IMR-90 (cell line): Measurements from ENCODE around the gene EHBP1L1. TPM values are rescaled to one million over a fixed set of nuclear protein-coding genes. Genes with fewer than 3 reads are reported as not detected.

Experiments
- ATAC-seq: fragments of 200-7000 bp; cut with Tn5 transposase; 2 replicates; pipeline ENCODE4 v1.9.1; 2020; ENCODE audit warnings: low read depth, mild to moderate bottlenecking, moderate library complexity
- BruUV-seq: library from RNA; stranded (reverse); fragments of 400-500 nt; replicated peaks from 2 replicates; lab custom pipeline; 2021; lab: Mats Ljungman, UMichigan
- CTCF ChIA-PET: fragments of 300-600 bp; formaldehyde crosslinking; extraction: SDS; loops from one replicate; lab custom pipeline; 2021; ENCODE audit warnings: antibody characterized with exemption; lab: Yijun Ruan, JAX
- POLR2A ChIA-PET: fragments of 300-600 bp; sonication (Branson Sonifier 250); formaldehyde crosslinking; loops from one replicate; lab custom pipeline; 2022; ENCODE audit warnings: antibody characterized with exemption; ENCODE audit not compliant: unreplicated experiment; lab: Charles Lee
- DNase-seq: peaks from one replicate; pipeline ENCODE4 v3.0.0; 2013
- H2AFZ ChIP-seq: replicated peaks from 2 replicates; pipeline ENCODE3; 2013; ENCODE audit warnings: low read length, mild to moderate bottlenecking; ENCODE audit not compliant: poor library complexity
- H2AK5ac ChIP-seq: 2 replicates; pipeline ENCODE4 v1.6.1; 2013; ENCODE audit warnings: low read depth, low read length, inconsistent platforms
- H2AK9ac ChIP-seq: replicated peaks from 2 replicates; pipeline ENCODE3; 2013; ENCODE audit warnings: mild to moderate bottlenecking, low read depth, low read length, moderate library complexity; ENCODE audit not compliant: poor library complexity
- H2BK120ac ChIP-seq: 2 replicates; pipeline ENCODE4 v1.6.1; 2013; ENCODE audit warnings: low read depth, low read length, inconsistent platforms
- H2BK15ac ChIP-seq: 3 replicates; pipeline ENCODE4 v1.6.1; 2013; ENCODE audit warnings: low read depth, low read length, inconsistent platforms
- H2BK20ac ChIP-seq: 2 replicates; pipeline ENCODE4 v1.6.1; 2013; ENCODE audit warnings: low read depth, mild to moderate bottlenecking, inconsistent platforms, low read length, moderate library complexity
- H2BK5ac ChIP-seq: 2 replicates; pipeline ENCODE4 v1.6.1; 2013; ENCODE audit warnings: mild to moderate bottlenecking, low read depth, low read length, inconsistent platforms; ENCODE audit not compliant: poor library complexity, severe bottlenecking
- H3K14ac ChIP-seq: replicated peaks from 2 replicates; pipeline ENCODE4 v1.6.1; 2013; ENCODE audit warnings: low read depth, low read length, inconsistent platforms
- H3K18ac ChIP-seq: 2 replicates; pipeline ENCODE4 v1.6.1; 2013; ENCODE audit warnings: low read depth, low read length, control low read depth
- H3K23ac ChIP-seq: 2 replicates; pipeline ENCODE4 v1.6.1; 2013; ENCODE audit warnings: low read depth, low read length, inconsistent platforms
- H3K27ac ChIP-seq: 2 replicates; pipeline ENCODE4 v1.5.1; 2013; ENCODE audit warnings: mild to moderate bottlenecking, control low read depth, low read length; ENCODE audit not compliant: insufficient read depth
- H3K27me3 ChIP-seq: 2 replicates; pipeline ENCODE4 v1.6.1; 2013; ENCODE audit warnings: low read length; ENCODE audit not compliant: control insufficient read depth, insufficient read depth
- H3K36me3 ChIP-seq: 2 replicates; pipeline ENCODE4 v1.6.1; 2013; ENCODE audit warnings: low read length, mixed read lengths; ENCODE audit not compliant: control insufficient read depth, insufficient read depth
- H3K4ac ChIP-seq: 2 replicates; pipeline ENCODE4 v1.6.1; 2013; ENCODE audit warnings: low read depth, low read length, inconsistent platforms
- H3K4me1 ChIP-seq: 2 replicates; pipeline ENCODE4 v1.6.1; 2013; ENCODE audit warnings: low read length, mixed read lengths; ENCODE audit not compliant: control insufficient read depth, insufficient read depth
- H3K4me2 ChIP-seq: 2 replicates; pipeline ENCODE4 v1.6.1; 2013; ENCODE audit warnings: low read depth, mild to moderate bottlenecking, control low read depth, low read length, moderate library complexity
- H3K4me3 ChIP-seq: 2 replicates; pipeline ENCODE4 v1.5.1; 2013; ENCODE audit warnings: low read depth, mild to moderate bottlenecking, control low read depth, low read length, moderate library complexity; ENCODE audit not compliant: insufficient read depth
- H3K56ac ChIP-seq: 2 replicates; pipeline ENCODE4 v1.6.1; 2013; ENCODE audit warnings: low read length, inconsistent platforms; ENCODE audit not compliant: insufficient read depth; ENCODE audit errors: extremely low read depth
- H3K79me1 ChIP-seq, 2 experiments: 2 replicates each; pipeline ENCODE4 v1.6.1; 2013; ENCODE audit warnings: low read length in 2 of 2, inconsistent platforms in 1 of 2, low read depth in 1 of 2
- H3K9ac ChIP-seq: 2 replicates; pipeline ENCODE4 v1.6.1; 2013; ENCODE audit warnings: low read depth, low read length, control low read depth
- H3K9me1 ChIP-seq: 2 replicates; pipeline ENCODE4 v1.6.1; 2013; ENCODE audit warnings: low read length, inconsistent platforms; ENCODE audit not compliant: insufficient read depth
- H3K9me3 ChIP-seq: 2 replicates; pipeline ENCODE4 v1.6.1; 2013; ENCODE audit warnings: low read length; ENCODE audit not compliant: control insufficient read depth, insufficient read depth
- H4K20me1 ChIP-seq: 2 replicates; pipeline ENCODE4 v1.6.1; 2013; ENCODE audit warnings: low read length, inconsistent platforms; ENCODE audit not compliant: insufficient read depth
- H4K5ac ChIP-seq: 2 replicates; pipeline ENCODE4 v1.6.1; 2013; ENCODE audit warnings: mild to moderate bottlenecking, low read depth, low read length, control low read depth
- H4K8ac ChIP-seq, 2 experiments: 2 replicates each; pipeline ENCODE4 v1.6.1; 2013; ENCODE audit warnings: low read depth in 2 of 2, low read length in 2 of 2, control low read depth in 1 of 2, inconsistent platforms in 1 of 2
- H4K91ac ChIP-seq: 2 replicates; pipeline ENCODE4 v1.6.1; 2013; ENCODE audit warnings: low read depth, low read length, inconsistent platforms; ENCODE audit not compliant: insufficient read depth
- BHLHE40 ChIP-seq: fragments of 150-350 bp; IDR thresholded peaks from 2 replicates; pipeline ENCODE4 v1.6.1; 2016; ENCODE audit warnings: mild to moderate bottlenecking, low read depth, low read length
- CEBPB ChIP-seq: IDR thresholded peaks from 2 replicates; pipeline ENCODE4 v1.6.1; 2012; ENCODE audit warnings: low read depth, low read length, improper control_type of control experiment
- CHD1 ChIP-seq: IDR thresholded peaks from 2 replicates; pipeline ENCODE4 v1.6.1; 2012; ENCODE audit warnings: low read depth, low read length, improper control_type of control experiment
- FOS ChIP-seq: fragments of 150-350 bp; IDR thresholded peaks from 2 replicates; pipeline ENCODE4 v1.6.1; 2016; ENCODE audit warnings: low read depth, low read length
- MAFK ChIP-seq: IDR thresholded peaks from 2 replicates; pipeline ENCODE4 v1.6.1; 2012; ENCODE audit warnings: low read depth, low read length, improper control_type of control experiment
- MAZ ChIP-seq: IDR thresholded peaks from 2 replicates; pipeline ENCODE4 v1.6.1; 2012; ENCODE audit warnings: low read depth, mild to moderate bottlenecking, low read length, improper control_type of control experiment, moderate library complexity, borderline replicate concordance
- MXI1 ChIP-seq: IDR thresholded peaks from 2 replicates; pipeline ENCODE4 v1.6.1; 2012; ENCODE audit warnings: low read depth, mild to moderate bottlenecking, low read length, moderate library complexity, borderline replicate concordance
- NFE2L2 ChIP-seq: fragments of 150-350 bp; IDR thresholded peaks from 2 replicates; pipeline ENCODE4 v1.6.1; 2016; ENCODE audit warnings: low read depth, mild to moderate bottlenecking, low read length
- POLR2A ChIP-seq: IDR thresholded peaks from 2 replicates; pipeline ENCODE4 v1.6.1; 2012; ENCODE audit warnings: mild to moderate bottlenecking, low read depth, low read length
- RAD21 ChIP-seq: IDR thresholded peaks from 2 replicates; pipeline ENCODE4 v1.6.1; 2012; ENCODE audit warnings: low read length, improper control_type of control experiment
- RCOR1 ChIP-seq: IDR thresholded peaks from 2 replicates; pipeline ENCODE4 v1.6.1; 2012; ENCODE audit warnings: mild to moderate bottlenecking, low read length, improper control_type of control experiment; ENCODE audit not compliant: insufficient replicate concordance
- RFX5 ChIP-seq: IDR thresholded peaks from 2 replicates; pipeline ENCODE4 v1.8.0; 2012; ENCODE audit warnings: low read depth, mild to moderate bottlenecking, low read length, moderate library complexity
- SMC3 ChIP-seq: fragments of 150-350 bp; IDR thresholded peaks from 2 replicates; pipeline ENCODE4 v1.6.1; 2016; ENCODE audit warnings: low read depth, mild to moderate bottlenecking, antibody characterized with exemption, low read length, moderate library complexity
- WGBS, 2 experiments: methylation state at CpG; one replicate each; pipeline versions ENCODE4 v1.1.5 to v1.1.7; 2013; ENCODE audit warnings: missing lambda C conversion rate in 2 of 2; ENCODE audit not compliant: insufficient read length in 1 of 2; ENCODE audit errors: extremely low coverage in 2 of 2; 5-methylcytosine and 5-hydroxymethylcytosine counted together
- dilution Hi-C: fragments of 300-500 bp; cut with HindIII; formaldehyde crosslinking; loops from one replicate; pipeline ENCODE4 v1.14.3; 2018; ENCODE audit warnings: low sequenced_read_pairs; ENCODE audit not compliant: unreplicated experiment
- in situ Hi-C: fragments of 300-500 bp; cut with MboI; formaldehyde crosslinking; loops from 3 replicates; pipeline ENCODE4 v1.14.3; 2019; ENCODE audit warnings: low sequenced_read_pairs, inconsistent platforms, mixed read lengths
- intact Hi-C: fragments of 100-400 bp; cut with micrococcal nuclease; formaldehyde crosslinking; loops from 2 replicates; pipeline ENCODE4 v1.10.0; 2022
- polyA plus RNA-seq, 3 experiments: library from polyadenylated mRNA; depleted of rRNA; stranded (reverse); fragments of >200 nt; gene quantifications; 2 replicates each; pipeline ENCODE4 v1.2.3, GENCODE V29; 2012; ENCODE audit warnings: low replicate concordance in 1 of 3
- total RNA-seq: library from RNA; depleted of rRNA; stranded (reverse); fragments of >200 nt; gene quantifications from 2 replicates; pipeline ENCODE4 v1.2.3, GENCODE V29; 2012
- TF ChIP-seq, protein P1 (sequence below): fragments of 150-350 bp; IDR thresholded peaks from 2 replicates; pipeline ENCODE4 v1.6.1; 2017; ENCODE audit warnings: mild to moderate bottlenecking, antibody characterized with exemption, low read length, low read depth
- TF ChIP-seq, protein P2 (sequence below): fragments of 150-350 bp; IDR thresholded peaks from 2 replicates; pipeline ENCODE4 v1.6.1; 2016; ENCODE audit warnings: low read depth, mild to moderate bottlenecking, low read length, moderate library complexity, borderline replicate concordance
- TF ChIP-seq, protein P3 (sequence below): conservative IDR thresholded peaks from 2 replicates; pipeline ENCODE4 v1.5.1; 2012; ENCODE audit warnings: mild to moderate bottlenecking, low read depth, low read length, improper control_type of control experiment

The EHBP1L1 gene
- total and polyA plus RNA-seq, 2 of the 4 experiments (the other 2 are of a cell fraction), result 10.0 to 27.4 TPM

DNA sequence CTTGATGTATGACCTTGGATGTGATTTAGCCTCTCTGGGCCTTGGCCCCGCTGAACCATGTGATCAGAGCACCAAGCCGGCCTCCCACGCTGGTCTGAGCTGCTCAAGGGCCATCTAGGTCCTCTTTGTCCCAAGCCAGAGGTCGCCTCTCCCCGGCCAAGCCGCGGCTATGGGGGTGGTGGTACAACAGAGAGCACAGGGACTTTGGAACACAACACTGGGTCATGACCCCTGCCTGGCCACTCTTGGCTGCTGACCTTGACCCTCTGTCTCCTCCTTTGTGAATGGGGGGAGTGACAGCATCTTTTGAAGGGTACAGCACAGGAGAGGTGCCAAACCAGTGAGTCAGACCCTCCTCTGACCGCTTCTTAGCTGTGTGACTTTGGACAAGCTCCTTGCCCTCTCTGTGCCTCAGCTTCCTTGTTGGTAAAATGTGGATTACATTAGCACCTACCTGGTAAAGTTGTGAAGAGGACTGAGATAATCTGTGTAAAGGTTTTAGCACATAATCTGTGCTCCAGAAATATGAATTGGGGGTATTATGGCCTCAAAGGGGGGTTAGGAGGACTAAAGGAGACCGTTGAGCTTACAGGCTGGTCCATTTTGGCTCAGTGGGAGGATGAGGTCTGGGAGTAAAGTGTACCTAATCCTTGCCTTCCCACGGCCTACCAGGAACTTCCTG, 46.2 kb upstream of the EHBP1L1 start:
- no peak for ATAC-seq
- H2BK120ac ChIP-seq, result no peak overlapping the region

More for the DNA sequence above, 46.2 kb upstream of the EHBP1L1 start:
- H3K27me3 ChIP-seq, result no peaks in the 10 kb centered on the region
- DNase-seq, result no peak
- intact Hi-C loops (no loop called here), in situ Hi-C loops (no loop called here), dilution Hi-C loops (no loop called here)
- H2AK9ac ChIP-seq, result no peak overlapping the region
- peaks cover 53% of the 10 kb centered on the region for H4K20me1 ChIP-seq
- H3K56ac ChIP-seq, result no peak overlapping the region
- H2BK15ac ChIP-seq, result no peak overlapping the region
- H3K18ac ChIP-seq, result no peak overlapping the region
- H2AK5ac ChIP-seq, result no peak overlapping the region
- H3K4me2 ChIP-seq, result no peak overlapping the region
- BruUV-seq, result no TSS peak
- H3K14ac ChIP-seq, result no peak overlapping the region
- H4K8ac ChIP-seq, result no peak overlapping the region
- POLR2A ChIA-PET, result no interaction called here
- H3K9me3 ChIP-seq, result no peaks in the 10 kb centered on the region
- H3K23ac ChIP-seq, result no peak overlapping the region
- WGBS, 2 experiments, result no CpG with 5 or more reads among the region's 10 CpGs
- H3K36me3 ChIP-seq, result peaks cover 68% of the 10 kb centered on the region
- H3K4ac ChIP-seq, result no peak overlapping the region
- 0 out of 2 replicates have a peak, but pooled peaks cover 10% of the 10 kb centered on the region for H3K9me1 ChIP-seq
- TF ChIP-seq CEBPB, result no peak
- no peak for TF ChIP-seq RFX5
- TF ChIP-seq, protein P1, sequence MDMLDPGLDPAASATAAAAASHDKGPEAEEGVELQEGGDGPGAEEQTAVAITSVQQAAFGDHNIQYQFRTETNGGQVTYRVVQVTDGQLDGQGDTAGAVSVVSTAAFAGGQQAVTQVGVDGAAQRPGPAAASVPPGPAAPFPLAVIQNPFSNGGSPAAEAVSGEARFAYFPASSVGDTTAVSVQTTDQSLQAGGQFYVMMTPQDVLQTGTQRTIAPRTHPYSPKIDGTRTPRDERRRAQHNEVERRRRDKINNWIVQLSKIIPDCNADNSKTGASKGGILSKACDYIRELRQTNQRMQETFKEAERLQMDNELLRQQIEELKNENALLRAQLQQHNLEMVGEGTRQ, result no peak
- TF ChIP-seq MAZ, result no peak
- TF ChIP-seq, protein P2, sequence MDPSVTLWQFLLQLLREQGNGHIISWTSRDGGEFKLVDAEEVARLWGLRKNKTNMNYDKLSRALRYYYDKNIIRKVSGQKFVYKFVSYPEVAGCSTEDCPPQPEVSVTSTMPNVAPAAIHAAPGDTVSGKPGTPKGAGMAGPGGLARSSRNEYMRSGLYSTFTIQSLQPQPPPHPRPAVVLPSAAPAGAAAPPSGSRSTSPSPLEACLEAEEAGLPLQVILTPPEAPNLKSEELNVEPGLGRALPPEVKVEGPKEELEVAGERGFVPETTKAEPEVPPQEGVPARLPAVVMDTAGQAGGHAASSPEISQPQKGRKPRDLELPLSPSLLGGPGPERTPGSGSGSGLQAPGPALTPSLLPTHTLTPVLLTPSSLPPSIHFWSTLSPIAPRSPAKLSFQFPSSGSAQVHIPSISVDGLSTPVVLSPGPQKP, result no peak
- TF ChIP-seq CHD1, result no peak
- no peak for TF ChIP-seq POLR2A
- TF ChIP-seq NFE2L2, result no peak
- no peak for TF ChIP-seq SMC3
- no peak for TF ChIP-seq BHLHE40
- TF ChIP-seq FOS, result no peak
- TF ChIP-seq RCOR1, result no peak
- TF ChIP-seq MXI1, result no peak
- TF ChIP-seq RAD21, result no peak
- TF ChIP-seq MAFK, result no peak
- TF ChIP-seq, protein P3, sequence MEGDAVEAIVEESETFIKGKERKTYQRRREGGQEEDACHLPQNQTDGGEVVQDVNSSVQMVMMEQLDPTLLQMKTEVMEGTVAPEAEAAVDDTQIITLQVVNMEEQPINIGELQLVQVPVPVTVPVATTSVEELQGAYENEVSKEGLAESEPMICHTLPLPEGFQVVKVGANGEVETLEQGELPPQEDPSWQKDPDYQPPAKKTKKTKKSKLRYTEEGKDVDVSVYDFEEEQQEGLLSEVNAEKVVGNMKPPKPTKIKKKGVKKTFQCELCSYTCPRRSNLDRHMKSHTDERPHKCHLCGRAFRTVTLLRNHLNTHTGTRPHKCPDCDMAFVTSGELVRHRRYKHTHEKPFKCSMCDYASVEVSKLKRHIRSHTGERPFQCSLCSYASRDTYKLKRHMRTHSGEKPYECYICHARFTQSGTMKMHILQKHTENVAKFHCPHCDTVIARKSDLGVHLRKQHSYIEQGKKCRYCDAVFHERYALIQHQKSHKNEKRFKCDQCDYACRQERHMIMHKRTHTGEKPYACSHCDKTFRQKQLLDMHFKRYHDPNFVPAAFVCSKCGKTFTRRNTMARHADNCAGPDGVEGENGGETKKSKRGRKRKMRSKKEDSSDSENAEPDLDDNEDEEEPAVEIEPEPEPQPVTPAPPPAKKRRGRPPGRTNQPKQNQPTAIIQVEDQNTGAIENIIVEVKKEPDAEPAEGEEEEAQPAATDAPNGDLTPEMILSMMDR, result no peak
- H3K9ac ChIP-seq, result no peak overlapping the region
- no peak overlapping the region for H3K4me3 ChIP-seq
- H2AFZ ChIP-seq, result no peak overlapping the region
- H2BK5ac ChIP-seq, result no peak overlapping the region
- H3K4me1 ChIP-seq, result peaks cover 8% of the 10 kb centered on the region; the same call in 1 of the 2 replicates
- no peak overlapping the region for H3K27ac ChIP-seq
- CTCF ChIA-PET, result interaction anchor here (0.6 to 1.0 kb wide), 2 partner anchors 41 to 62 kb away, joined by 3 to 4 read pairs; partner anchors contain the start of gene ZNRD2
- no peak overlapping the region for H4K5ac ChIP-seq
- peaks cover 32 to 78% of the 10 kb centered on the region in 2 experiments for H3K79me1 ChIP-seq
- no peak overlapping the region for H2BK20ac ChIP-seq
- no peak overlapping the region for H4K91ac ChIP-seq
